ENCODE results near the gene ACTR1A.

DNA sequence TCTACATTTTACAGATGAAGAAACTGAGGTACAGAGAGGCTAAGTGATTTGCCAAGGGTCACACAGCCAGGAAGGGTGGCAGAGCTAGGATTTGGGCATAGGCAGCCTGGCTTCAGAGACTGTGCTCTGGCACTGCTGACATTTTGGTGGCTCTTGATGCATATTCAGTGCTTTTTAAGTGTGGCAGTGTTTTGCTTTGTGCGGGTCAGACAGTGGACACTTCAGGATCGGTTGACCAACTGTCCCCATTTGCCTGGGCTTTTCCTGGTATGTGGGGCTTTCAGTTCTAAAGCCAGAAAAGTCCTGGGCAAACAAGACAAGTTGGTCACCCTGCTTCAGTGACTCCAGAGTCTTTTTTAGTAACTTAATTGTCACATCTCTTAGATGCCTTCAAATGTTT lies 36.3 kb upstream of the ACTR1A start:
- TF ChIP-seq POLR2A (IDR thresholded peaks at IDR 0.05) = no peak
- TF ChIP-seq, protein P1, sequence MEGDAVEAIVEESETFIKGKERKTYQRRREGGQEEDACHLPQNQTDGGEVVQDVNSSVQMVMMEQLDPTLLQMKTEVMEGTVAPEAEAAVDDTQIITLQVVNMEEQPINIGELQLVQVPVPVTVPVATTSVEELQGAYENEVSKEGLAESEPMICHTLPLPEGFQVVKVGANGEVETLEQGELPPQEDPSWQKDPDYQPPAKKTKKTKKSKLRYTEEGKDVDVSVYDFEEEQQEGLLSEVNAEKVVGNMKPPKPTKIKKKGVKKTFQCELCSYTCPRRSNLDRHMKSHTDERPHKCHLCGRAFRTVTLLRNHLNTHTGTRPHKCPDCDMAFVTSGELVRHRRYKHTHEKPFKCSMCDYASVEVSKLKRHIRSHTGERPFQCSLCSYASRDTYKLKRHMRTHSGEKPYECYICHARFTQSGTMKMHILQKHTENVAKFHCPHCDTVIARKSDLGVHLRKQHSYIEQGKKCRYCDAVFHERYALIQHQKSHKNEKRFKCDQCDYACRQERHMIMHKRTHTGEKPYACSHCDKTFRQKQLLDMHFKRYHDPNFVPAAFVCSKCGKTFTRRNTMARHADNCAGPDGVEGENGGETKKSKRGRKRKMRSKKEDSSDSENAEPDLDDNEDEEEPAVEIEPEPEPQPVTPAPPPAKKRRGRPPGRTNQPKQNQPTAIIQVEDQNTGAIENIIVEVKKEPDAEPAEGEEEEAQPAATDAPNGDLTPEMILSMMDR (IDR thresholded peaks at IDR 0.05) = no peak
